ENCODE data around the gene PTPRG.

DNA sequence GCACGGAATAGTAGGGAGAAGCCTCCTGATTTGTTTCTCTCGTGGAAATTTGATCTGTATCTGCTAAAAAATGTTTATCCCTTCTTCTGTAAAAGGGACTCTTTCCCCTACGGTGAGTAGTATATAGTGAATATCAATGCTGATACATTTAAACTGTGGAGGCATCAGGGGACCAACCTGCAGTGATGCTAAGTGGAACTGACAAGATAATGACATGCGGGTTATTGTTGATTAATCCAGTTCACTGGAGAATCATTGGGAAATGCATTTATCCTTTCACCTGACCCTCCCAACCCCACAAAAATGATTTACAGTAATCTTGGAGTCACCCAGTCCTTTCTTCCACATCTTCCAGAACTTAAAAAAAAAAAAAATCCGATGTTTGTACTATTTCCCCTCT, 264.8 kb downstream of the PTPRG start:
- TF ChIP-seq RAD21 (IDR thresholded peaks at IDR 0.05): no peak
- TF ChIP-seq, protein P1, sequence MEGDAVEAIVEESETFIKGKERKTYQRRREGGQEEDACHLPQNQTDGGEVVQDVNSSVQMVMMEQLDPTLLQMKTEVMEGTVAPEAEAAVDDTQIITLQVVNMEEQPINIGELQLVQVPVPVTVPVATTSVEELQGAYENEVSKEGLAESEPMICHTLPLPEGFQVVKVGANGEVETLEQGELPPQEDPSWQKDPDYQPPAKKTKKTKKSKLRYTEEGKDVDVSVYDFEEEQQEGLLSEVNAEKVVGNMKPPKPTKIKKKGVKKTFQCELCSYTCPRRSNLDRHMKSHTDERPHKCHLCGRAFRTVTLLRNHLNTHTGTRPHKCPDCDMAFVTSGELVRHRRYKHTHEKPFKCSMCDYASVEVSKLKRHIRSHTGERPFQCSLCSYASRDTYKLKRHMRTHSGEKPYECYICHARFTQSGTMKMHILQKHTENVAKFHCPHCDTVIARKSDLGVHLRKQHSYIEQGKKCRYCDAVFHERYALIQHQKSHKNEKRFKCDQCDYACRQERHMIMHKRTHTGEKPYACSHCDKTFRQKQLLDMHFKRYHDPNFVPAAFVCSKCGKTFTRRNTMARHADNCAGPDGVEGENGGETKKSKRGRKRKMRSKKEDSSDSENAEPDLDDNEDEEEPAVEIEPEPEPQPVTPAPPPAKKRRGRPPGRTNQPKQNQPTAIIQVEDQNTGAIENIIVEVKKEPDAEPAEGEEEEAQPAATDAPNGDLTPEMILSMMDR (IDR thresholded peaks at IDR 0.05; ENCODE audit: low read depth, low read length, missing input control): no peak

Measured in liver (tissue), 3 donors.